ENCODE measurements around the gene AP1G2.

DNA sequence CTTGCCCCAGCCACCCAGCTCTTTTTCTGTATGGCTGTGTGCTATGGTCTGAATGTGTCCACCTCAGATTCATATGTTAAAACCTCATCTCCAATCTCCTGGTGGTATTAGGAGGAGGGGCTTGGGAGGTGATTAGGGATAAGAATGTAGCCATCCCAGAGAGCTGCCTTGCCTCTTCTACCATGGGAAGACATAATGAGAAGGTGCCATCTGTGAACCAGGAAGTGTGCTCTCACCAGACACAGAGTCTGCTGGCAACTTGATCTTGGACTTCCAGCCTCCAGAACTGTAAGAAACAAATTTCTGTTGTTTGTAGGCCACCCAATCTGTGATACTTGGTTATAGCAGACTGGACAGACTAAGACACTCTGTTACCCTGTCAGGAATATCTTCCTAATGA, 33.8 kb upstream of the AP1G2 start:
- TF ChIP-seq, protein P1, sequence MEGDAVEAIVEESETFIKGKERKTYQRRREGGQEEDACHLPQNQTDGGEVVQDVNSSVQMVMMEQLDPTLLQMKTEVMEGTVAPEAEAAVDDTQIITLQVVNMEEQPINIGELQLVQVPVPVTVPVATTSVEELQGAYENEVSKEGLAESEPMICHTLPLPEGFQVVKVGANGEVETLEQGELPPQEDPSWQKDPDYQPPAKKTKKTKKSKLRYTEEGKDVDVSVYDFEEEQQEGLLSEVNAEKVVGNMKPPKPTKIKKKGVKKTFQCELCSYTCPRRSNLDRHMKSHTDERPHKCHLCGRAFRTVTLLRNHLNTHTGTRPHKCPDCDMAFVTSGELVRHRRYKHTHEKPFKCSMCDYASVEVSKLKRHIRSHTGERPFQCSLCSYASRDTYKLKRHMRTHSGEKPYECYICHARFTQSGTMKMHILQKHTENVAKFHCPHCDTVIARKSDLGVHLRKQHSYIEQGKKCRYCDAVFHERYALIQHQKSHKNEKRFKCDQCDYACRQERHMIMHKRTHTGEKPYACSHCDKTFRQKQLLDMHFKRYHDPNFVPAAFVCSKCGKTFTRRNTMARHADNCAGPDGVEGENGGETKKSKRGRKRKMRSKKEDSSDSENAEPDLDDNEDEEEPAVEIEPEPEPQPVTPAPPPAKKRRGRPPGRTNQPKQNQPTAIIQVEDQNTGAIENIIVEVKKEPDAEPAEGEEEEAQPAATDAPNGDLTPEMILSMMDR (conservative IDR thresholded peaks at IDR 0.05; ENCODE audit: low read depth, low read length) = no peak
- no peak for TF ChIP-seq EZH2 (IDR thresholded peaks at IDR 0.05; ENCODE audit: borderline replicate concordance, low read depth, low read length, poor library complexity, severe bottlenecking)

Measured in A673 (cell line).